Ishikawa (cell line): ENCODE results near the gene SART3.
A peak's percentile ranks its signal among the peaks of the same experiment; 100 is the strongest.

Source experiments
- CEBPB ChIP-seq: IDR thresholded peaks from 2 replicates; pipeline ENCODE4 v1.6.1; 2012
- CREB1 ChIP-seq: IDR thresholded peaks from 2 replicates; pipeline ENCODE4 v1.6.1; 2012; ENCODE audit warnings: low read depth
- EGR1 ChIP-seq: IDR thresholded peaks from 2 replicates; pipeline ENCODE4 v1.6.1; 2012
- EP300 ChIP-seq: IDR thresholded peaks from 2 replicates; pipeline ENCODE4 v1.6.1; 2012; ENCODE audit warnings: borderline replicate concordance
- FOXM1 ChIP-seq: IDR thresholded peaks from 2 replicates; pipeline ENCODE4 v1.6.1; 2012; ENCODE audit warnings: low read depth, borderline replicate concordance
- NFIC ChIP-seq: IDR thresholded peaks from 2 replicates; pipeline ENCODE4 v1.6.1; 2012
- RAD21 ChIP-seq: IDR thresholded peaks from 2 replicates; pipeline ENCODE4 v1.6.1; 2012; ENCODE audit warnings: low read depth
- TAF1 ChIP-seq: IDR thresholded peaks from 2 replicates; pipeline ENCODE4 v1.6.1; 2012; ENCODE audit warnings: low read depth, mild to moderate bottlenecking
- TCF12 ChIP-seq: IDR thresholded peaks from 2 replicates; pipeline ENCODE4 v1.6.1; 2012; ENCODE audit warnings: low read depth
- TEAD4 ChIP-seq: IDR thresholded peaks from 2 replicates; pipeline ENCODE4 v1.6.1; 2012
- USF1 ChIP-seq: IDR thresholded peaks from 2 replicates; pipeline ENCODE4 v1.6.1; 2012
- YY1 ChIP-seq: IDR thresholded peaks from 2 replicates; pipeline ENCODE4 v1.6.1; 2012; ENCODE audit warnings: low read depth
- ZBTB7A ChIP-seq: IDR thresholded peaks from 2 replicates; pipeline ENCODE4 v1.6.1; 2012; ENCODE audit warnings: low read depth
- TF ChIP-seq, protein P1 (sequence below): IDR thresholded peaks from 2 replicates; pipeline ENCODE4 v1.6.1; 2012
- TF ChIP-seq, protein P2 (sequence below): IDR thresholded peaks from 2 replicates; pipeline ENCODE4 v1.6.1; 2012; ENCODE audit warnings: low read depth, mild to moderate bottlenecking

The SART3 gene

DNA sequence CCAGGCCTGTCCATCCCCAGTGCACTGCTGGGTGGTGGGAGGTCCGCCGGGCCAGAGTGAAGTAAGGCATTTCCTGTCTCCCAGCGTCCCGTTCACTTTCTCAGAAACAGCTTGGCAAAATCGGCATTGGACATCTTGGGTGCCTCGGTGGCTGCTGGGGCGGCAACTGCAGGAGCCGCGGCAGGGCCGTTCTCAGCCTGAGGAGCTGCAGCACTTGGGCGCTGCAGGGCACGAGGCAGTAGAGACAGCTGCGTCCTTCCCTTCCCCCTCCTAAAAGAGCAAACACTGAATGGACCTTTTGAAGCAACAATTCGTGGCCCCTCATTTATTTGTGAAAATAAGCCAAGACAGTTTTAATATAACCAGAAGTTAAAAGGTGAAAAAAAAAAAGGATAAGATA, 37.6 kb downstream of the SART3 start:
- TF ChIP-seq CREB1, result no peak
- no peak for TF ChIP-seq NFIC
- no peak for TF ChIP-seq RAD21
- TF ChIP-seq TCF12, result no peak
- TF ChIP-seq YY1, result no peak
- TF ChIP-seq, protein P1, sequence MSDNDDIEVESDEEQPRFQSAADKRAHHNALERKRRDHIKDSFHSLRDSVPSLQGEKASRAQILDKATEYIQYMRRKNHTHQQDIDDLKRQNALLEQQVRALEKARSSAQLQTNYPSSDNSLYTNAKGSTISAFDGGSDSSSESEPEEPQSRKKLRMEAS, result no peak
- TF ChIP-seq TEAD4, result no peak
- TF ChIP-seq EP300, result no peak
- no peak for TF ChIP-seq TAF1
- TF ChIP-seq CEBPB, result no peak
- no peak for TF ChIP-seq FOXM1
- TF ChIP-seq EGR1, result no peak
- TF ChIP-seq, protein P2, sequence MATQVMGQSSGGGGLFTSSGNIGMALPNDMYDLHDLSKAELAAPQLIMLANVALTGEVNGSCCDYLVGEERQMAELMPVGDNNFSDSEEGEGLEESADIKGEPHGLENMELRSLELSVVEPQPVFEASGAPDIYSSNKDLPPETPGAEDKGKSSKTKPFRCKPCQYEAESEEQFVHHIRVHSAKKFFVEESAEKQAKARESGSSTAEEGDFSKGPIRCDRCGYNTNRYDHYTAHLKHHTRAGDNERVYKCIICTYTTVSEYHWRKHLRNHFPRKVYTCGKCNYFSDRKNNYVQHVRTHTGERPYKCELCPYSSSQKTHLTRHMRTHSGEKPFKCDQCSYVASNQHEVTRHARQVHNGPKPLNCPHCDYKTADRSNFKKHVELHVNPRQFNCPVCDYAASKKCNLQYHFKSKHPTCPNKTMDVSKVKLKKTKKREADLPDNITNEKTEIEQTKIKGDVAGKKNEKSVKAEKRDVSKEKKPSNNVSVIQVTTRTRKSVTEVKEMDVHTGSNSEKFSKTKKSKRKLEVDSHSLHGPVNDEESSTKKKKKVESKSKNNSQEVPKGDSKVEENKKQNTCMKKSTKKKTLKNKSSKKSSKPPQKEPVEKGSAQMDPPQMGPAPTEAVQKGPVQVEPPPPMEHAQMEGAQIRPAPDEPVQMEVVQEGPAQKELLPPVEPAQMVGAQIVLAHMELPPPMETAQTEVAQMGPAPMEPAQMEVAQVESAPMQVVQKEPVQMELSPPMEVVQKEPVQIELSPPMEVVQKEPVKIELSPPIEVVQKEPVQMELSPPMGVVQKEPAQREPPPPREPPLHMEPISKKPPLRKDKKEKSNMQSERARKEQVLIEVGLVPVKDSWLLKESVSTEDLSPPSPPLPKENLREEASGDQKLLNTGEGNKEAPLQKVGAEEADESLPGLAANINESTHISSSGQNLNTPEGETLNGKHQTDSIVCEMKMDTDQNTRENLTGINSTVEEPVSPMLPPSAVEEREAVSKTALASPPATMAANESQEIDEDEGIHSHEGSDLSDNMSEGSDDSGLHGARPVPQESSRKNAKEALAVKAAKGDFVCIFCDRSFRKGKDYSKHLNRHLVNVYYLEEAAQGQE, result no peak
- no peak for TF ChIP-seq ZBTB7A
- TF ChIP-seq USF1, result no peak

DNA sequence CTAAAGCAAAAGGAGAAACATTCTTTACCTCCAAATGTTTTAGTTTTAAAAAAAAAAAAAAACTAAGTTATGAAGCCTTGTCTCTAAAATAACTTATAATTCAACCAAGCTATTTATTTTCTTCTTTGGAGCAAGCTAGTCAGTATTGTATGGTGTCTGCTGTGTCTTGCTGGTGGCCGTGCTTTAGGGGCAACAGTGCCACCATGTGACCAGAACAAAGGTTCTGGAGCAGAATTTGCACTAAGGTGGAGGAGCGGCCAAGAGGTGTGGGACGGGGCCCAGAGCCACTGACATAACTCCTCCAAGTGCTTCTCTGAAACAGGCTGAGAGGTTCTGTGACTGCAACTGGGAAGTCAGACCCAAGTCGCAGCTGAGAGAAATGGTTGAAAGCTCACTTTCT, 41.4 kb downstream of the SART3 start:
- TF ChIP-seq CREB1 (no peak), USF1 (0 out of 2 replicates have a peak, but pooled peaks have one; percentile 24)

- TF ChIP-seq CEBPB, result no peak
- no peak for TF ChIP-seq EGR1
- no peak for TF ChIP-seq CREB1
- TF ChIP-seq TCF12, result no peak
- TF ChIP-seq NFIC, result no peak
- TF ChIP-seq ZBTB7A, result no peak
- TF ChIP-seq RAD21, result no peak
- TF ChIP-seq, protein P2, result no peak
- TF ChIP-seq EP300, result no peak
- no peak for TF ChIP-seq TEAD4
- TF ChIP-seq TAF1, result no peak
- TF ChIP-seq, protein P1, result no peak
- TF ChIP-seq USF1, result no peak
- TF ChIP-seq FOXM1, result no peak
Observed at GRCh38 chr12:108518716-108519496, 42.1 kb downstream of the SART3 start.

GRCh38 chr12:108518101-108518715, 42.8 kb downstream of the SART3 start:
- TF ChIP-seq NFIC, result no peak
- TF ChIP-seq CEBPB, result no peak
- TF ChIP-seq YY1, result no peak
- TF ChIP-seq RAD21, result no peak
- TF ChIP-seq TAF1, result no peak
- no peak for TF ChIP-seq TCF12
- TF ChIP-seq, protein P1, result no peak
- TF ChIP-seq, protein P2, result no peak
- TF ChIP-seq FOXM1, result no peak
- TF ChIP-seq EP300, result no peak
- TF ChIP-seq CREB1, result no peak
- TF ChIP-seq ZBTB7A, result no peak
